ENCODE data around the gene NCKAP1.

NCKAP1 gene, protein sequence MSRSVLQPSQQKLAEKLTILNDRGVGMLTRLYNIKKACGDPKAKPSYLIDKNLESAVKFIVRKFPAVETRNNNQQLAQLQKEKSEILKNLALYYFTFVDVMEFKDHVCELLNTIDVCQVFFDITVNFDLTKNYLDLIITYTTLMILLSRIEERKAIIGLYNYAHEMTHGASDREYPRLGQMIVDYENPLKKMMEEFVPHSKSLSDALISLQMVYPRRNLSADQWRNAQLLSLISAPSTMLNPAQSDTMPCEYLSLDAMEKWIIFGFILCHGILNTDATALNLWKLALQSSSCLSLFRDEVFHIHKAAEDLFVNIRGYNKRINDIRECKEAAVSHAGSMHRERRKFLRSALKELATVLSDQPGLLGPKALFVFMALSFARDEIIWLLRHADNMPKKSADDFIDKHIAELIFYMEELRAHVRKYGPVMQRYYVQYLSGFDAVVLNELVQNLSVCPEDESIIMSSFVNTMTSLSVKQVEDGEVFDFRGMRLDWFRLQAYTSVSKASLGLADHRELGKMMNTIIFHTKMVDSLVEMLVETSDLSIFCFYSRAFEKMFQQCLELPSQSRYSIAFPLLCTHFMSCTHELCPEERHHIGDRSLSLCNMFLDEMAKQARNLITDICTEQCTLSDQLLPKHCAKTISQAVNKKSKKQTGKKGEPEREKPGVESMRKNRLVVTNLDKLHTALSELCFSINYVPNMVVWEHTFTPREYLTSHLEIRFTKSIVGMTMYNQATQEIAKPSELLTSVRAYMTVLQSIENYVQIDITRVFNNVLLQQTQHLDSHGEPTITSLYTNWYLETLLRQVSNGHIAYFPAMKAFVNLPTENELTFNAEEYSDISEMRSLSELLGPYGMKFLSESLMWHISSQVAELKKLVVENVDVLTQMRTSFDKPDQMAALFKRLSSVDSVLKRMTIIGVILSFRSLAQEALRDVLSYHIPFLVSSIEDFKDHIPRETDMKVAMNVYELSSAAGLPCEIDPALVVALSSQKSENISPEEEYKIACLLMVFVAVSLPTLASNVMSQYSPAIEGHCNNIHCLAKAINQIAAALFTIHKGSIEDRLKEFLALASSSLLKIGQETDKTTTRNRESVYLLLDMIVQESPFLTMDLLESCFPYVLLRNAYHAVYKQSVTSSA

DNA sequence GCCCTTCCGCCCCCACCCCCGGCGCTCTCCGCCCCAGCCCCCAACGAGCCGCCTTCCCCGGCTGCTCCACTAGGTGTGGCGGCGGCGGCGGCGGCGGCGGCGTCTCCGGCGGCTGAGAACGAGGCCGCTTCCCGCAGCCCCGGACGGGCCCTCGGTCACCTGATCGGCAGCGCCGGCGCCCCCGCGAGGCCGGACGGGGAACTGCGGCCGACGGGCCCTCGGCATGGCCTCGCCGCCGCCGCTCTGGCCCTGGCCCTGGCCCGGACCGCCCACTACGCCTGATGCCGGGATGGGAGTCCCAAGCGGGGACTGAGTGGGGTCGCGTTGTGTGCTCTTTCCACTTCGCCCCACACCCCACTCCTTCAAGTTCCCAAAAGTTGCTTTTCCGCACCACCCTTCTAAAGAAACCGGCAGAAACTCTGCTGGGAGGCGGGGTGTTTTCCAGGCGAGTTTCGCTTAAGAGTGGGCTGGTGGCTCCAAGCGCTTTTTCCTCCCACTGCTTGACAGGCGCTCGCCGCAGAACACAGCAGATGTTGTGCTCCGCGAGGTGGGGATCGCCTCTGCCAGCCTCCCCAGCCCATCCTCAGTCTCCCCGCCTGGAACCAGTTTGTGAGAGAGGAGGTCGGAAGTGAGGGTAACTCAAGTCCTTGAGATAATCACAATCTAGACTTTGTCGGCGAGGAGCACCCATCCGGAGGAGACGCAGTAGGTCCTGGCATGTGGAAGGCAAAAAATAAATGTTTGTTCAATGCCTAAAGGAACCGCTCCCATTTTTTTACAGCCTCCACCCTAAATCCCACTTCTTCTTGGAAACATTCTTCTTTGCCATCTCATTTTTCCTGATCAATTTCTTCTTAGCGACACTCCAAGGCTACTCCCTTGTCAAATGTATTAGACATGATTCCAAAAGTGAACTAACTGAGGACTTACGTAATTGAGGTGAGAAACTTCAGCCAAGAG, at the start of gene NCKAP1:
Gene NCKAP1, minus strand, starts transcription at position 117 of the 960 bp plus-strand sequence. CDS start 358 bp downstream, outside the sequence.
- DNase-seq (ENCODE audit: low read depth): peak; percentile 90
- TF ChIP-seq CTCF (IDR thresholded peaks at IDR 0.05; ENCODE audit: insufficient read depth, low read depth, low read length, missing control alignments): peak; percentile 34
- peak within 1 kb of the TSS; percentile 96 for H3K4me3 ChIP-seq (ENCODE audit: low read length)

DNA sequence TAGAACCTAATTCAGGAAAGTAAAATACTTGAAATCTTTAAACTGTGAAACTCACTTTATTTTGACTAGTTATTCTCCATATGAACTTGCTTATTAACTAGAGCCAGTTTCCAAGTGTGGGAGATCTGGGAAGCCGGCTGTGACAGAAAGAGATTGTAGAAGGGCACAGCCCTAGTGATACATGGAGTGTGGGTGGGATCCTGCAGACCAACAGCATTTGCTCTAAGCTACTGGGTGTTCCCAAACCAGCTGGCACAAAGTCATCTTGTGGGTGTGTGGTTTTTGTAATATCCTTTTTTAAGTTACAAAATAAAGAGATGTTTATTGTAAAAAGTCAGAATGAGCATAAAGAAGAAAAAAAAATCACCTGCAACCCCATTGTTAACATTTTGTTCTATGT, 43.7 kb upstream of the NCKAP1 start:
- TF ChIP-seq CTCF (IDR thresholded peaks at IDR 0.05; ENCODE audit: insufficient read depth, low read depth, low read length, missing control alignments): no peak
- DNase-seq (ENCODE audit: low read depth): no peak
- H3K4me3 ChIP-seq (ENCODE audit: low read length): no peak overlapping the region

GRCh38 chr2:183079139-183079775, 41.0 kb upstream of the NCKAP1 start:
- TF ChIP-seq CTCF (IDR thresholded peaks at IDR 0.05; ENCODE audit: insufficient read depth, low read depth, low read length, missing control alignments): no peak
- H3K4me3 ChIP-seq (ENCODE audit: low read length): peak overlapping the region; percentile 85
- peak; percentile 11 for DNase-seq (ENCODE audit: low read depth)

DNA sequence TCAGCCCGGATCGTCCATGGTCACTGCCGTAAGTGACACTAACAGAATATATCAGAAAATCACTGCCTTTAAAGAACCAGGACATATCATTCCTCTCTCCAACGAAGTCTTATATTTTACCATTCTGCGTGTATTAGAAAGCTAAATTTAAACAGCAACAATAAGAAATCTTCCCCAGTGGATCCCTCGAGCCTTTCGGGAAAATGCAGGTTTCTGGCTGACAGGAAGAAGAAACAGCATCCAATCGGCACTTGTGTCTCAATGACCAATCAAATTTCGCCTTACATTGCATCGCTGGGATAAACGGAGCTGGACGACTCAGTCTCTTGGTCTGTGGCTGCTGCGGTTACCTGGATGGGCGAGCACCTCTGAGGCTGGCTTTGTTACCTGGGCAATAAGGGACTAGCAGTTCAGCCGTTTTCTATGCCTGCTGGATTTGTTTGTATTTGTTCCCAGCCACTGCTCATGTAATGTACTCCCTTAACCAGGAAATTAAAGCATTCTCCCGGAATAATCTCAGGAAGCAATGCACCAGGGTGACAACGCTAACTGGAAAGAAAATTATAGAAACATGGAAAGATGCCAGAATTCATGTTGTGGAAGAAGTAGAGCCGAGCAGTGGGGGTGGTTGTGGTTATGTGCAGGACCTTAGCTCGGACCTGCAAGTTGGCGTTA, 40.3 kb upstream of the NCKAP1 start, which contains the start of gene DUSP19:
Gene DUSP19, plus strand, starts transcription at position 284 of the 675 bp plus-strand sequence. Its CDS starts 187 bp downstream, at position 471.
- H3K4me3 ChIP-seq (ENCODE audit: low read length): peak within 1 kb of the TSS; percentile 85
- no peak for TF ChIP-seq CTCF (IDR thresholded peaks at IDR 0.05; ENCODE audit: insufficient read depth, low read depth, low read length, missing control alignments)

DNA sequence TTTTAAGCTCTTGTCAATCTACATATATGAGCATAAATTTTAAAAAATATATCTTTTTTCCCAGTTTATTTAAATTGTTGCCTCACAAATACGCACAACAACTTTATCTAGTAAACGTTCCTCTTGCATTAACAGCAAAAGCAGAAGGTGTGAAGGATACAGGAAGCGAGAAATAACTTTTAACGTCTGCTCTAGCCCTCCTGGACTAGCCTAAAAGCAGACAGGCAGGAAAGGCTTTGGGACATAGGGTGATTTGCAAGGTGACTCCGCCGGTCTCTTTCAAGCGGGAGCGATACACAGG, 39.9 kb upstream of the NCKAP1 start:
- TF ChIP-seq CTCF (IDR thresholded peaks at IDR 0.05; ENCODE audit: insufficient read depth, low read depth, low read length, missing control alignments): no peak
- no peak for DNase-seq (ENCODE audit: low read depth)
- peak overlapping the region; percentile 85 for H3K4me3 ChIP-seq (ENCODE audit: low read length)

More for the DNA sequence above, 40.3 kb upstream of the NCKAP1 start, which contains the start of gene DUSP19:
- peak; percentile 97 for DNase-seq (ENCODE audit: low read depth)

Data from epithelial cell of esophagus (primary cell).